SK-N-MC (cell line): ENCODE measurements around the gene SCYL2.
"Not testable (repeated sequence)": the region's sequence is repeated elsewhere in the genome, so short reads cannot be mapped to it uniquely, and the experiment has no call there.

Experiments
- EZH2 ChIP-seq: fragments of 200-600 bp; sonication (generic); IDR thresholded peaks from one replicate; pipeline ENCODE4 v1.6.1; 2017; ENCODE audit warnings: antibody characterized with exemption
- FOXP2 ChIP-seq: optimal IDR thresholded peaks from 2 replicates; pipeline ENCODE3; 2011; ENCODE audit warnings: mild to moderate bottlenecking, moderate library complexity; ENCODE audit not compliant: insufficient read depth; ENCODE audit errors: extremely low read length, control extremely low read depth
- POLR2AphosphoS5 ChIP-seq: IDR thresholded peaks from 2 replicates; pipeline ENCODE4 v1.6.1; 2012; ENCODE audit warnings: mild to moderate bottlenecking, low read depth, low read length, borderline replicate concordance

DNA sequence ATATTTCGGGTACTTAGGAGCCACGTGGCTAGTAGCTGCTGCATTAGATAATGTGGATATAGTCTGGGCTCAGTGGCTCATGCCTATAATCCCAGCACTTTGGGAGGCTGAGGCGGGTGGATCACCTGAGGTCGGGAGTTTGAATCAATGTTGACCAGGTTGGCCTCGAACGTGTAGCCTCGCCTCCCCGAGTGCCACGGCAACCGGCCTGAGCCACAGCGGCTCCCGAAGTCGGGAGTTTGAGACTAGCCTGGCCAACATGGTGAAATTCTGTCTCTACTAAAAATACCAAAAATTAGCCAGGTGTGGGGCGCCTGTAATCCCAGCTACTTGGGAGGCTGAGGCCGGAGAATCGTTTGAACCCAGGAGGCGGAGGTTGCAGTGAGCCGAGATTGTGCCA lies 77.4 kb downstream of the SCYL2 start:
- not testable (repeated sequence) for TF ChIP-seq POLR2AphosphoS5, EZH2, FOXP2
